HG03575 (cell line): ENCODE data around the gene REEP3.
"Not testable (repeated sequence)": the region's sequence is repeated elsewhere in the genome, so short reads cannot be mapped to it uniquely, and the experiment has no call there.

Experiments
- ATAC-seq: cut with Tn5 transposase; IDR thresholded peaks from one replicate; pipeline ENCODE4 v1.9.1; 2021; ENCODE audit not compliant: unreplicated experiment, insufficient number of reproducible peaks, low FRiP score; ENCODE audit errors: extremely low read depth

Gene REEP3, protein sequence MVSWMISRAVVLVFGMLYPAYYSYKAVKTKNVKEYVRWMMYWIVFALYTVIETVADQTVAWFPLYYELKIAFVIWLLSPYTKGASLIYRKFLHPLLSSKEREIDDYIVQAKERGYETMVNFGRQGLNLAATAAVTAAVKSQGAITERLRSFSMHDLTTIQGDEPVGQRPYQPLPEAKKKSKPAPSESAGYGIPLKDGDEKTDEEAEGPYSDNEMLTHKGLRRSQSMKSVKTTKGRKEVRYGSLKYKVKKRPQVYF

DNA sequence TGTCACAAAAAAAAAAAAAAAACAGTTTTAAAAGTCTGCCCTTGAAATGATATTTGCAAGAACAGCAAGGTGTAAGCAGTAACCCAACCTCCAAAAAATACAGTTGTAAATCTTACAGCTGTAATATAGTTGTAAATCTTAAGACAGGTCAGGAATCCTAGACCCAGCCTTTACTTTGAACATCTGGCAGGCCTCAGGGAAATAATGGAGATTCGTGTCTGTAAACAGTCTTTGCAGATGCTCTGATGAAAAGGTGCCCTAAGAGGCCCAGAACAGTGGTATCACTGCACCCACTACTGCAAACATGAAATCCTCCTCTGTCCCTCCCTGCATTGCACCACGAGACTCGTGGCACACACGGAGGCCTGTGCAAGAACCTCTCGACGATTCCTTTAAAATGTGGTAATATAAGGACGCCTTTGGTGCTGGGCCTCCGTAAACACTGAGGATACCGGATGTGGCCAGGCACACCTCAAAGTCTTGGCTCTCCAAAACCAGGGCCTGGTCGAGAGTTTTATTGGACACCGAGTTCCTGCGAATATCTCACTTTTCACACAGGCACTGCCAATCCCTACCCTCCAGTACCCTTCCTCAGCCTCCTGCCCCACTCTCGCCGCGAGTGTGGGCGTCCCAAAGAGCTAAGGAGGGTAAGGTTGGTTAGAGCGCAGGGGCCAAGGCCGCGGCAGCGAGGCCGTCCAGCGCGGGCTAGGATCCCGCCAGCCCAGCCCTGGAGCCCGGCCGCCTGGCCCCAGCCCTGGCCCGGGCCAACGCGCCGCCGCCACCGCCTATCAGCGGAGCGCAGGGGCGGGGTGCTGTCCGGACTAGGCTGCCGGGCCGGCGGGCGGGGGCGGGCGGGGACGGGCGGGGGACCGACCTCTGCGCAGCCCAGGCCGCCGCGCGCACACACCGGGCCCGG, at the start of gene REEP3:
TSS of gene REEP3 (plus strand) at position 902 of the 916 bp plus-strand sequence. CDS start 145 bp downstream, outside the sequence.
- ATAC-seq = no peak

DNA sequence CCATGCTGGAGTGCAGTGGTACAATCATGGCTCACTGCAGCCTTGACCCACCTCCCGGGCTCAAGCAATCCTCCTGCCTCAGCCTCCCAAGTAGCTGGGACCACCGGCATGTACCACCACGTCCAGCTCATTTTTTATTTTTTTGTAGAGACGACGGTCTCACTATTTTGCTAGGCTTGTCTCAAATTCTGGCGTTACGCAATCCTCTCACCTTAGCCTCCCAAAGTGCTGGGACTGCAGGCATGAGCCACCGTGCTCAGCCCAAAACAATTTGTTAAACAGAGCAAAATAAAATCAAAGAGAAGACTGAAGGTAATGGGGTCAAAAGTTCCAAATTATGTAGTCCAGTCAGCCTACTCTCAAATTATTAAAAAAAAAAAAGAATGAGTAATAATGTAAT, 46.7 kb upstream of the REEP3 start:
- no peak for ATAC-seq

DNA sequence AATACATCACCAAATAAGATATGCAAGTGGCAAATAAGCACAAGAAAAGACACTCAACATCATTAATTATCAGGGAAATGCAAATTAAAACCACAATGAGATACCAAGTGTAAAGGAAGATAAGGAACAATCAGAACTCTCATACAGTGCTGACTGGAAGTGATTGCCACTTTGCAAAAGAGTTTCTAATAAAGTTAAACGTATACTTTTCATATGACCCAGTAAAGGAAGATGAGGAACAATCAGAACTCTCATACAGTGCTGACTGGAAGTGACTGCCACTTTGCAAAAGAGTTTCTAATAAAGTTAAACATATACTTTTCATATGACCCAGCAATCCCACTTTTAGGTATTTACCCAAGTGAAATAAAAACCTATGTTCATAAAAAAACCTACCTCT, 43.3 kb upstream of the REEP3 start:
- no peak for ATAC-seq

- ATAC-seq = no peak
These were observed 42.6 kb upstream of the REEP3 start for GRCh38 chr10:63478564-63478963.

DNA sequence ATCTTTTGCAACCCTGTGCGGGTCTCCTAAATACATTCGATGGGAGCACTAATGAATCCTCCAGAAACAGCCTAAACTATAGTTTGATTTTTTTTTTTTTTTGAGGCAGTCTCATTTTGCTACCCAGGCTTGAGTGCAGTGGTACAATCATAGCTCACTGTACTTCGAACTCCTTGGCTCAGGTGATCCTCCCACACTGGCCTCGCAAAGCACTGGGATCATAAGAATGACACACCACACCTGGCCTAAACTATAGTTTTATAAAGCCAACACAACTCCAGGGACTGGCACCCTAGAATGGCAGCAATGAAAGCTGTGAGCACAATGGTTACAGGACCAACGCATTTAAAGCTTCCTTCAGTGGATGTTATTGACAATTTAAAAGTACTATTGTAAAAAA, 41.0 kb upstream of the REEP3 start:
- no peak for ATAC-seq

- no peak for ATAC-seq
These were observed 39.3 kb upstream of the REEP3 start for GRCh38 chr10:63481815-63482421.

DNA sequence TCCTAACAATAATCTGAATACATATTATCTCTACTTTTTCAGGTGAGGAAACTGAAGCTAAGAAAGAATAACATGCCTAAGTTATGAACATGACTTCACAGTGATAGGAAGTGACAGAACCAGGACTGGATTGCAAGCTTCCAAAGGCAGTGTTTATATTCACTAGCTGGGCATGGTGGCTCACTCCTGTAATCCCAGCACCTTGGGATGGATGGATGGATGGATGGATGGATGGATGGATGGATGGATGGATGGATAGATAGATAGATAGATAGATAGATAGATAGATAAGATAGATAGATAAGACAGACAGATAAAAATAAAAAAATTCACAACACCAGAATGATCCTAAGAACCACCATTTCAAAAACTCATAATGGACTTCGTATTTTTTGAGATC, 37.2 kb upstream of the REEP3 start:
- ATAC-seq = no peak

GRCh38 chr10:63487990-63488389, 33.2 kb upstream of the REEP3 start:
- no peak for ATAC-seq

- no peak for ATAC-seq
These were observed 31.4 kb upstream of the REEP3 start for GRCh38 chr10:63489838-63490237.

DNA sequence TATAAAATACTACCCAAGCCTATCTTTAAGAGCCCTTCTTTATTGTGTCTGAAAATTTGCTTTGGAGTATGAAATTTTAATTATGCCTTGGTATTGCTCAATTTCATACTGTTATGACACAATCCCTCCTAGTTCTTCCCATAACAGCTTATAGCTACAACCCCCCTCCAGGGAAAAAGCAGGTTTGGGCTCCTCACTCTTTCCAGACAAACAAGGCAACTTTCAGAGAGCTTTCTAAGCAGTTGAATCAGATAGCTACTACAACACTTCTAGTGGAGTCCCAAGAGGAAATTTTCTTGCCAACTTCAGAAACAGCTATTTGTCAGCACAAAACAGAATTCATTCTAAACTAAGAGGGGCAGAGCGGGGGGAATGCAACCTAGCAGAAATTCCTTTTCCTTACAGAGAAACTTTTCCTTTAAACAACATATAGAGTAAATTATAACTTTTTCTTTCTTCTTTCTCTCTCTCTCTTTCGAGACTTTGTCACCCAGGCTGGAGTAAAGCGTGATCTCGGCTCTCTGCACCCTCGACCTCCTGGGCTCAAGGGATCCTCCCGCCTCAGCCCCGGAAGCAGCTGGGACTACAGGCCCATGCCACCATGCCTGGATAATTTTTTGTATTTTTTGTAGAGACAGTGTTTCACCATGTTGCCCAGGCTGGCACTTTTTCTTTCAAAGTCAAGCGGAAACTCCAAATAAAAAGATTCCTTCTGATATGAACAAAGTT, 29.4 kb upstream of the REEP3 start:
- no peak for ATAC-seq

DNA sequence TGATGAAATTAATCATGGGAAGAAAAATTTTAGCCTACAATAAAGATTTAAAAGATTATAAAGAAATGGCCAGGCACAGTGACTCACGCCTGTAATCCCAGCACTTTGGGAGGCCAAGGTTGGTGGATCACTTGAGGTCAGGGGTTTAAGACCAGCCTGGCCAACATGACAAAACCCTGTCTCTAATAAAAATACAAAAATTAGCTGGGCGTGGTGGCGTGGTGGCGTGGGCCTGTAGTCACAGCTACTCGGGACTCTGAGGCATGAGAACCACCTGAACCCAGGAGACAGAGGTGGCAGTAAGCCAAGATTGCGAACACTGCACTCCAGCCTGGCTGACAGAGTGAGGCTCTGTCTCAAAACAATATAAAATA, 28.9 kb upstream of the REEP3 start:
- not testable (repeated sequence) for ATAC-seq

DNA sequence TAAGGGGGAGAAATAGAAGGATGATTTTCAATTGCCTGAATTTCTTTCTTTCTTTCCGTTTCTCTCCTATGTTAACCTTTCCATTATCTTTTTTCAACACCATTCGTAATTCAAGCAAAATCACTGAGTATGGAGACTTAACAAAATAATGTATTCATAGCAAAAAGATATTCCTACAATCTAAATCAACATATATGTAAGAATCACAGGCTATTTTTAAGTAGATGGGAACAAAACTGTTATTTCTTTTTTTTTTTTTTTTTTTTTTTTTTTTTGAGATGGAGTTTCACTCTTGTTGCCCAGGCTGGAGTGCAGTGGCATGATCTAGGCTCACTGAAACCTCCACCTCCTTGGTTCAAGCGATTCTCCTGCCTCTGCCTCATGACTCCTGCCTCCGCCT, 28.2 kb upstream of the REEP3 start:
- ATAC-seq = no peak

GRCh38 chr10:63494951-63495350, 26.2 kb upstream of the REEP3 start:
- ATAC-seq = no peak

DNA sequence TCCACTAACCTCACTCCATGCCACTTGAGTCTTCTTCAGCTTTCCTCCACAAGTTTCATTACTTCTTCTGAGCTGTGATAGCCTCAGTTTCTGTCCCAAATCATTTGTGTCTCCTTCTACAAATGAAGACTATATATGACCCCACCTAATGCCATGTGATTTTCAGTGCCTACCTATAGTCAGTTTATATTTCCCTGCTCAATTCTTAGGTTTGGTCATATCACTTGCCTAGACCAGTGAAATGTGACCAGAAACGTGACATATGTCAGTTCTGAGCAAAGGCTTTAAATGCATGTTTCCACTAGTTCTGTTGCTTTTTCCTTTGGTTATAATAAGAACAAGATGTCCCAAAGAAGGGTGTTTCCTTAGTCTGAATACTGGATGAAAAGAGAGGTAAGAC, 24.6 kb upstream of the REEP3 start:
- no peak for ATAC-seq

- no peak for ATAC-seq
These were observed 23.9 kb upstream of the REEP3 start for GRCh38 chr10:63497321-63497720.

DNA sequence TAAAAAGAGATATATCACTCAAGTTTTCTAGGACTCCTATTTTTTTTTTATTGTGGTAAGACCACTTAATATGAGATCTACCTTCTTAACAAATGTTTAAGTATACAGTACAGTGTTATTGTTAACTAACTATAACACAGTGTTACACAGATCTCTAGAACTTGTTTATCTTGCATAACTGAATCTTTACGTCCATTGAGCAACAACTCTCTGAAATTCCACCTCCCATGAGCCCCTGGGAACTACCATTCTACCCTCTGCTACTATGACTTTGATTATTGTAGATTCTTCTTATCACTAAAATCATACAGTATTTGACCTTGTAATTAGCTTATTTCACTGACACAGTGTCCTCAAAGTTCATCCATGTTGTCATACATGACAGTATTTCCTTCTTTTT, 22.5 kb upstream of the REEP3 start:
- ATAC-seq = no peak

DNA sequence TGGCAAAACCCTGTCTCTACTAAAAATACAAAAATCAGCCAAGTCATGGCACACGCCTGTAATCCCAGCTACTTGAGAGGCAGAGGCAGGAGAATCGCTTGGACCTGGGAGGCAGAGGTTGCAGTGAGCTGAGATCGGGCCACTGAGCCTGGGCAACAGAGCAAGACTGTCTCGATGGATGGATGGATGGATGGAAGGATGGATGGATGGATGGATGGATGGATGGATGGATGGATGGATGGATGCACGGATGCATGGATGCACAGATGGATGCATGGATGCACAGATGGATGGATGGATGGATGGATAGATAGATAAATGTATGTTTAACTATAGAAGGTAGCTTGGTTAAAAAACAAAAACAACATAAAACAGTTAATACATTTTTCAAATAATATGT, 20.6 kb upstream of the REEP3 start:
- ATAC-seq = not testable (repeated sequence)

DNA sequence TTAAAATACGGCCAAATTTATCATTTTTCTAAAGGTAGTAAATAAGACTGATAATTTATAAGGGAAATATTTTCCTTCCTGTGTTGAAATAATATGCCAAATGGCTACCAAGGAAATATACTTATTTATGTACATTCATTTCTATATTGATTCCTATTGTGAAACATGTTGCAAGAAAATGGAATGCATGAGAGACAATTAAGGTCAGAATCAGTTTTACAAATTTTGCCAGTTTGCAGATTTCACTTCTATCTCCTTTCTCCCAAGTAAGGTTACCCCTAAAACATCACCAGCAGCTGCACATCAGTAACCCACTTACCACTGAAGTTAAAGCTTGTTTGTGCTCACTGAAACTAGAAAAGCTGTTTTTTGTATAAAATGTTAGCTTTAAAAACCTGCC, 19.2 kb upstream of the REEP3 start:
- no peak for ATAC-seq

DNA sequence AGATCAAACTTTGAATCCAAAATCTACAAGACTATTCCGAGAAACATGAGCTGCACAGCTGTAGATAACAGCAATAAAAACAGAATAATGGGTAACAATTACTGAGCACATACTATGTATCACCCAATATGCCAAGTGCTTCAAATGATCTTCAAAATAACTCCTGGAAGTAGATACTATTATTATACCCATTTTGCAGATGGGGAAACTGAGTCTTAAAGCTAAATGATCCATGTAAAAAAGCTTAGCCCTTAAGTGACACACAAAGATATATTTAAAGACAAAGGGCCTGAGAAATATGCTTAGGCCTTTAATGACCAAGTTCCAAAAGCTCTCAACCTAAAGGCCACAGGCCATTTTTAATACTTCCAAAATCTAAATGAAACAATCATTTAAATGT, 18.4 kb upstream of the REEP3 start:
- no peak for ATAC-seq
